Measurements from ENCODE around the gene TTLL3. TPM values are rescaled to one million over a fixed set of nuclear protein-coding genes. Genes with fewer than 3 reads are reported as not detected.
A peak's percentile ranks its signal among the peaks of the same experiment; 100 is the strongest.

TTLL3 gene
- total and polyA plus RNA-seq, 2 of the 13 experiments (the other 11 are each of a cell fraction or from before 2014, with no cell fraction given): 9.5 to 51.2 TPM

- no peak for TF ChIP-seq ZBTB37 (CRISPR knock-in tag; IDR thresholded peaks at IDR 0.05)
- TF ChIP-seq ZNF580 (CRISPR knock-in tag; IDR thresholded peaks at IDR 0.05; ENCODE audit: borderline replicate concordance, low read depth): peak; percentile 54; the same call in 1 of the 2 replicates
- peak; percentile 82; the same call in 1 of the 2 replicates for TF ChIP-seq AHDC1 (CRISPR knock-in tag; IDR thresholded peaks at IDR 0.05; ENCODE audit: borderline replicate concordance)
- peak; percentile 81; the same call in 1 of the 2 replicates for TF ChIP-seq RXRB (CRISPR knock-in tag; IDR thresholded peaks at IDR 0.05; ENCODE audit: borderline replicate concordance)
- TF ChIP-seq WIZ (CRISPR knock-in tag; IDR thresholded peaks at IDR 0.05): peak; percentile 68; the same call in 1 of the 2 replicates
- TF ChIP-seq BHLHE40 (IDR thresholded peaks at IDR 0.05; ENCODE audit: low read length): peak; percentile 66
- TF ChIP-seq GTF2F1 (IDR thresholded peaks at IDR 0.05; ENCODE audit: low read length): no peak
- no peak for TF ChIP-seq TCF12 (IDR thresholded peaks at IDR 0.05)
- no peak for TF ChIP-seq TCF12 (CRISPR knock-in tag; IDR thresholded peaks at IDR 0.05)
- TF ChIP-seq ZNF644 (CRISPR knock-in tag; IDR thresholded peaks at IDR 0.05; ENCODE audit: low read depth): peak; percentile 85
- no peak for TF ChIP-seq ZSCAN31 (CRISPR knock-in tag; IDR thresholded peaks at IDR 0.05; ENCODE audit: low read depth)
- no peak for TF ChIP-seq HES4 (CRISPR knock-in tag; IDR thresholded peaks at IDR 0.05; ENCODE audit: borderline replicate concordance)
- no peak for TF ChIP-seq SP5 (CRISPR knock-in tag; IDR thresholded peaks at IDR 0.05; ENCODE audit: borderline replicate concordance, low read depth)
- TF ChIP-seq ZXDC (CRISPR knock-in tag; IDR thresholded peaks at IDR 0.05): no peak
- no peak for TF ChIP-seq EZH2 (conservative IDR thresholded peaks at IDR 0.05; ENCODE audit: low read depth, low read length)
- TF ChIP-seq PAX8 (CRISPR knock-in tag; IDR thresholded peaks at IDR 0.05; ENCODE audit: borderline replicate concordance): no peak
- no peak for TF ChIP-seq ETV6 (CRISPR knock-in tag; conservative IDR thresholded peaks at IDR 0.05)
- TF ChIP-seq HOXA7 (CRISPR knock-in tag; IDR thresholded peaks at IDR 0.05): no peak
Measured at GRCh38 chr3:9878700-9879099, 68.6 kb downstream of the TTLL3 start (continued).

All from HepG2 (cell line).